Naive B cell (primary cell): ENCODE measurements around the gene TBC1D16. TPM values are rescaled to one million over a fixed set of nuclear protein-coding genes. Genes with fewer than 3 reads are reported as not detected.

Experiments
- ATAC-seq, 2 donors: fragments of 150-1000 bp; cut with Tn5 transposase; 2 replicates each; pipeline ENCODE4 v1.10.0; 2021; ENCODE audit warnings: low read depth in 2 of 2, mild to moderate bottlenecking in 2 of 2, moderate library complexity in 2 of 2
- DNase-seq: peaks from one replicate; pipeline ENCODE4 v3.0.0; 2022
- H3K27ac Mint-ChIP-seq, 6 donors: one replicate each; pipeline ENCODE4 v1.8.0; 2020 to 2022; ENCODE audit warnings: mild to moderate bottlenecking in 6 of 6, mixed read lengths in 6 of 6, moderate library complexity in 5 of 6, inconsistent platforms in 2 of 6
- H3K27me3 Mint-ChIP-seq, 3 donors: one replicate each; pipeline ENCODE4 v1.8.0; 2021 to 2022; ENCODE audit warnings: mixed read lengths in 3 of 3, mild to moderate bottlenecking in 1 of 3
- H3K36me3 Mint-ChIP-seq, 2 donors: one replicate each; pipeline ENCODE4 v1.8.0; 2020 to 2022; ENCODE audit warnings: mixed read lengths in 2 of 2, inconsistent platforms in 1 of 2, mild to moderate bottlenecking in 1 of 2
- H3K4me1 Mint-ChIP-seq, 3 donors: one replicate each; pipeline ENCODE4 v1.8.0; 2020 to 2022; ENCODE audit warnings: mixed read lengths in 3 of 3, inconsistent platforms in 1 of 3, mild to moderate bottlenecking in 1 of 3, moderate library complexity in 1 of 3
- H3K4me3 Mint-ChIP-seq, 8 donors: one replicate each; pipeline ENCODE4 v1.8.0; 2020 to 2022; ENCODE audit warnings: mild to moderate bottlenecking in 8 of 8, mixed read lengths in 8 of 8, moderate library complexity in 8 of 8, inconsistent platforms in 2 of 8
- H3K9me3 Mint-ChIP-seq, 7 donors: one replicate each; pipeline ENCODE4 v1.8.0; 2020 to 2022; ENCODE audit warnings: mixed read lengths in 7 of 7, mild to moderate bottlenecking in 5 of 7, inconsistent platforms in 2 of 7, moderate library complexity in 1 of 7
- polyA plus RNA-seq, 6 donors: library from polyadenylated mRNA; unstranded; fragments of 300-500 nt; fragmentation: Illumina TruSeq; gene quantifications; one replicate each; pipeline ENCODE4 v1.2.3, GENCODE V29; 2021; ENCODE audit warnings: low read depth in 6 of 6

TBC1D16 gene
- polyA plus RNA-seq, 6 donors from 2014 or later: 0.31 to 2.6 (median 1.4) TPM; not detected in 1

DNA sequence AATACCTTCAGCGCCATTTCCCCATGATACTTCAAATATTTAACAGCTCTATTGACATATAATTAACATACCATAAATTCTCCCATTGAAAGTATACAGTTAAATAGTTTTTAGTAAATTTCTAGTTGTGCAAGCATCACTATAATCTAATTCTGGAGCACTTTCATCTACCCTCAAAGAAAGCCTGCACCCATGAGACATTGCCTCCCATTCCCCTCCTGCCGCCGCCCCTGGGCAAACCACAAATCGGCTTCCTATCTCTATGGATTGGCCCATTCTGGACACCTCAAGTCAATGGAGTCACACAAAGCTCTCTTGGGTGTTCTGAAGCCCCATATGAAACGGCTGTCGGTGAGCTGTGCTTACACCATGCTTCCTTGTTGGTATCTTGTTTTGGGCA lies 119.2 kb downstream of the TBC1D16 start:
- Mint-ChIP-seq H3K4me1 (peaks cover 5 to 7% (median 7%) of the 10 kb centered on the region in 3 donors), H3K36me3 (no peaks in the 10 kb centered on the region), H3K27ac (no peak overlapping the region), H3K9me3 (no peaks in the 10 kb centered on the region), H3K4me3 (peak overlapping the region in 1 of 8 donors; percentile 13), H3K27me3 (peaks cover 7 to 44% (median 39%) of the 10 kb centered on the region in 3 donors)
- no peak for ATAC-seq
- DNase-seq: no peak

DNA sequence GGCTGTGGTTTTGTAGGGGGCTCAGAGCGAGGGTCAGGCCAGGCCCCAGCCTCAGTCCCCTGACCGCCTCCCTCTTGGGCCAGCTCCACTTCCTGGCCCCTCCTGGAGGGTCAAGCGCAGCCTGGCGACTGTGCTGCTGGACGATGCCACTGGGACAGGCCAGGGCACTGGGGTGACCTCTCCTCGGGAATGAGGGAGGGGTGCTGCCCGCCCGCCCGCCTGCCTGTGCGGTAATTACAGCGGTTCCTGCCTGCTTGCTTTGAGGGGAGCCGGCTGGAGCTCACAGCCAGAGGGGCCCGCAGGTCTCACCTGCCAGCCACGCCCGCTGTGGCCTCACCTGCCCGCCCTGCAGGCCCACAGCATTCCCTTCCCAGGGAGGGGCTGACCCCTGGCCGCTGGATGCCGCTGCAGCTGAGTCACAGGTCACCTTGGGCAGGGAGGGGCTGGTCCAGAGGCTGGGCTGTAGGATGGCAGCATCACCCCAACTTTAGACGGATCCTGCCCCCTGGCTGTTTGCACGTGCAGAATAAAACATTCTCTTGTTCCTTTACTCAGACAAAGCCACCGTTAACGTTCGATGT lies 119.7 kb downstream of the TBC1D16 start:
- ATAC-seq (peak in 1 of 2 donors; percentile 48), DNase-seq (peak; percentile 24)
- H3K27ac Mint-ChIP-seq: no peak overlapping the region
- no peak overlapping the region for H3K4me3 Mint-ChIP-seq
- H3K9me3 Mint-ChIP-seq: no peaks in the 10 kb centered on the region
- no peaks in the 10 kb centered on the region for H3K36me3 Mint-ChIP-seq
- H3K27me3 Mint-ChIP-seq: peaks cover 7 to 43% (median 33%) of the 10 kb centered on the region in 3 donors
- peaks cover 5 to 7% (median 7%) of the 10 kb centered on the region in 3 donors for H3K4me1 Mint-ChIP-seq

DNA sequence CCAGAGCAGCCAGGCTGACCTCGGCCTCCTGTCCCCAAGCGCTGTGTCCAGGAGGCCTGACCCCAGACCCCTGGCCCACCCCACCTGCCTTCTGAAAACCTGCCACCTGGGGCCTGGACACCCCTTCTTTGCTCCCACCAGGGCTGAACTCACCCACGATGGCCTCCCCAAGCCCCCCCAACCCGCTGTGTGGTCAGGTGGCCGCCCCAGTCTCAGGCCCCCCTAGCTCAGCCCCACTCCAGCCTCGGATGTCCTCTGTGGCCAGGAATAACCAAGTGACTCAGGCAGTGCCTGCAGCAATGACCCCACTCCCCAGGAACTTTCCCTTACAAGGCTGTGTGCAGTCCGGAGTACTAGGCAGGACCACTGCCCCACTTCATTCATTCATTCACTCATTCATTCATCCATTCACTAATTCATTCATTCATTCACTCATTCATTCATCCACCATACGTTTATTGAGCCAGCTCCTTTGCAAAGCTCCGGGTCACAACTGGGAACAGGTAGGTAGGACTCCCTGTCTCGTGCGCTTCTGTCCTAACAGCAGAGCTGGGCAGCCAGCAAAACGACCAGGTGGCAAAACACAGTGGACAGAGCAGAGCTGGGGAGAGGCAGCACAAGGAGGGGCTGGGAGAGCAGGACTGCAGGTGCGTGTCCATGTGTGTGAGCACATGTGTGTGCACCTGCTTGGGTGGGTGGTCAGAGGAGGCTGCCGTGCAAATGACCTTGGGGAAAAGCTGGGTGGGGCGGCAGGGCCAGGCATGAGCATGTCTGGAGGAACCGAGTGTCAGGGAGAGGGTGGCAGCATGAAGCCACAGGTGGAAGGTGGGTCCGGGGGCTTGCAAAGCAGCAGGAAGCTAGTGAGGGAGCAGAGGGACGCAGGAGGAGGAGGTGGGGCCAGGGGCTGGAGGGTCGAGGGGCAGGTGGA lies 120.6 kb downstream of the TBC1D16 start:
- ATAC-seq (no peak), DNase-seq (no peak)
- no peaks in the 10 kb centered on the region for H3K9me3 Mint-ChIP-seq
- H3K4me3 Mint-ChIP-seq: no peak overlapping the region
- H3K36me3 Mint-ChIP-seq: no peaks in the 10 kb centered on the region
- peaks cover 5 to 7% (median 7%) of the 10 kb centered on the region in 3 donors for H3K4me1 Mint-ChIP-seq
- H3K27ac Mint-ChIP-seq: no peak overlapping the region
- peaks cover 7 to 43% (median 33%) of the 10 kb centered on the region in 3 donors for H3K27me3 Mint-ChIP-seq

DNA sequence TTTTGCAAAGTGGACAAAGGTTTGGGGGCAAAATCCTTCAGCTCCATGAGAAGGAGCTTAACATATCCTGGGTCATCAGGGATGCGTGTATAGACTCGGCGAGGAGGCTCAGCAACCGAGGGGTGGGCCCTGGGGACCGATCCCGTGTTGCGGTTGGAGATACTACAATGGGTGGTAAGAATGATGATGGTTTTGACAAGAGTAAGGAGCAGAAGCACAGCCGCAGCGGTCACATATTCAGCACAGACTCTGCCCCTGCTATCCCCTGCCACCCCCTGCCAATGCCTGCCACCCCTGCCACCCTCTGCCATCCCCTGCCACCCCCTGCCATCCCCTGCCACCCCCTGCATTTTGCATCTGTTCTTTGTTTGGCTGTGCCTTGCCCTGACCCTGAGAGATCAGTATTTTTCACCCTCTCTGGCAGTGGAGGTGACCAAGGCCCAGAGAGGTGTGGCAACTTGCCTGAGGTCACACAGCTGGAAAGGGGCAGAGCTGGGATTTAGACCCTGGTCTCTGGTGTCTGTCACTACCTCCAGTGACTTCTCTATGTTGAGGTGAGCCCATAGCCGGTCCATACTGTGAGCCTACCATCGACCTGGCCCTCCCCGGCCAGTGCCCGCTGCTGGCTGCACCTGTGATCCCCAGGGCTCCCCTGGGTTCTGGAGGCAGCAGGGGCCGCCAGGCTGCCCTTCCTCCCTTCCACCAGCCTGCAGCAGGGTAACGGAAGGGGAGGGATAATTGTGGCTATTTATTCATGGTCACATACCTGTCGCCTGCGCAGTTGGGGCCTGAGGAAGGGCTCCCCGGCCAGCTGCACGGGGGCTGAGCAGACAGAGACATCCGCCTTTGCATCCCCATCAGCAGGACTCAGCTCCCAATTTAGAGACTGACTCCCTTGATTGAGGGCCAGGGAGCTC lies 121.5 kb downstream of the TBC1D16 start:
- H3K36me3 Mint-ChIP-seq: no peaks in the 10 kb centered on the region
- H3K27ac Mint-ChIP-seq: no peak overlapping the region
- no peaks in the 10 kb centered on the region for H3K9me3 Mint-ChIP-seq
- peaks cover 3 to 7% (median 7%) of the 10 kb centered on the region in 3 donors for H3K4me1 Mint-ChIP-seq
- no peak for DNase-seq
- H3K4me3 Mint-ChIP-seq: peak overlapping the region in 1 of 8 donors; percentile 47
- peaks cover 12 to 39% (median 36%) of the 10 kb centered on the region in 3 donors for H3K27me3 Mint-ChIP-seq
- ATAC-seq: no peak

DNA sequence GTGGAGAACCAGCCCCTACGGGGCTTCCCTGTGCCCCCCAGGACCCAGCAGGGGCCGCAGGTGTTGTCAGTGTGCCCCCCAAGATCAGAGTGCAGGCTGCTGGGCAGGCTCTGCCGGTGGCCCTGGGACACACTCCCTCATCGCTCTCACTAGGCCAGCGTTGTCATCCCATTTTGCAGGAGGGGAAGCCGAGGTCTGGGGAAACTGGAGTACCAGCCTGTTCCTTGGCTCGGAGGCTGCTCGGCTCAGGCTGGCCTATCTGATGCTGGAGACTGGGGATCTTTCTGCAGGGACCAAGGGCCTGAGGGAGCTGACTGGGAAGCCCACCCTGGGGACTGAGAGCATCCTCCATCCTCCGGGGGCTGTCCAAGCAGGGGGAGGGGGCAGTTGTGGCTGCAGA lies 122.2 kb downstream of the TBC1D16 start:
- Mint-ChIP-seq H3K27ac (no peak overlapping the region), H3K36me3 (no peaks in the 10 kb centered on the region), H3K9me3 (no peaks in the 10 kb centered on the region), H3K27me3 (peaks cover 12 to 35% (median 33%) of the 10 kb centered on the region in 3 donors), H3K4me3 (no peak overlapping the region), H3K4me1 (peaks cover 0 to 7% (median 7%) of the 10 kb centered on the region in 3 donors)
- no peak for DNase-seq
- ATAC-seq: no peak

DNA sequence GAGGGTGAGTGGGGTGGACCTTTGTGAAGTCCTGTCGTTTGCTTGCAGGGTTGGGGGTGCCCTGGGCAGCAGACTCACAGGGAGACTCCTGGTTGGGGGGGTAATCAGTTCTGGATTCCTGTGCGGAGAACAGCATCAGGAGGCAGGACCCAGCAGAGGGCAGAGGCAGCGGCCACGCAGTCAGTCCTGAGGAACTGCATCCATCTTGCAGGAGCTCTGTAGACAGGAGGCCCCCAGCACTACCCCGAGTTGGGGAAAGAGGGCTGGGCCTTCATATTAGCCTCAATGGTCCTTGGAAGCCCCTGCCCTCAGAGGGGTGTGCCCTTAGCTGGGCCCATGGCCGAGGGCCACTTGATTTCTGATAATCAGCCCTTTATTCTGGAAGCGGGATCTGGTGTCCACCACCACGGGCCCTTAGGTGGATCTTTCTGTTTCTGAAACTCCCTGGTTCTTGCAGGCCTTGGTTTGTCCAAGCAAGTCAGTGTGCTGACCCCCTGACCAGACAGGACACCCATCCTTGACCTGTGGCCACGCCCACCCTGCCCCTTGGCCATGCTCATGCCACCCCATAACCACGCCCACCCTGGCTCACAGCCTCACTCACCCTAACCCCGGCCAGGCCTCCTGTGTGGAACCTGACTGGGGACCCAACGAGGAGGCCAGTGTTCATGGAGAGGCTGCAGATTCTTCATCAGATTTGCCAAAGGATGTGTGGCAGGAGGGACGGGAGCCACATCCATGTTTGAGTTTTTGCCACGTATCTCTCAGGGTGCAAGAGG lies 122.9 kb downstream of the TBC1D16 start:
- DNase-seq (no peak), ATAC-seq (no peak)
- Mint-ChIP-seq H3K36me3 (no peaks in the 10 kb centered on the region), H3K4me1 (peaks cover 0 to 7% (median 7%) of the 10 kb centered on the region in 3 donors), H3K4me3 (no peak overlapping the region), H3K27me3 (peaks cover 12 to 30% (median 26%) of the 10 kb centered on the region in 3 donors), H3K9me3 (no peaks in the 10 kb centered on the region), H3K27ac (no peak overlapping the region)

DNA sequence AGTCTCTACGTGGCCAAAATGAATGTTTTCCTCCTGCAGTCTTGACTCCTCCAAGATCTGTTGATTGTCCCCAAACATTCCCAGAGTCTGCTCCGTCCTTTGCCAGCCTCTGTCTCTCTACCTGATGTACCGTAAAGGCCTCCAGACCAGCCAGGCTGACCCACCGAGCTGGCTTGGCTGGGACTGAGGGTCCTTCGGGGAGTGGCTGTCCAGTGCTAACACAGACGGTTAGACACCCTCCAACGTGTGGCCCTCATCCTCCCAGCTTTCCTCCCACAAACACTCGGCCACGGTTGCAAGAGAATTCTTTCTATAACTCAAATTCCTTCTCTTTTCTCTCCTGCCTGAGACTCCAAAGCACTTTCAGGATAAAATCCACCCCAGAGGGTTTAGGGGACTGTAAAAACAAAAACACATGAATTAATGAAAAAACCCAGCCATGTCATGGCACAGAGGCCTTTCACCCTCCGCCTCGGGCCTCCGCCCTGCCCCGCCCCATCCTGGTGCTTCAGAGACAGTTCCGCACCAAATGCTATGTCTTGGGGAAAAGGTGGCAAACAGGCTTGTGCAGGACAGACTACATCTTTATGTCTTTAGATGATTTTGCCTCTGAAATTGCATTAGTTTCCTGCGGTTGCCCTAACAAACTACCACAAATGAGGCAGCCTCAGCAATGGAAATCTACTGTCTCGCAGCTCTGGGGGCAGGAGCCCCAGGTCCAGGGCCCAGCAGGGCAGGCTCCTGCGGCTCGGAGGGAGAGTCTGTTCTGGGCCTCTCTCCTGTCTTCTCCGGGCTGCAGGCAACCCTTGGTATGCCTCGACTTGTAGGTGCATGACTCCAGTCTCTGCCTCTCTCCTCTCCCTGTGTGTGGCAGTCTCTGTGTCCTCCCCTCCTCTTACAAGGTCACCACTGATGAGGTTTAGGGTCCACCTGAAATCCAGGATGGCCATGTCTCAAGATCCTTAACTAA lies 124.0 kb downstream of the TBC1D16 start:
- peaks cover 15 to 30% (median 28%) of the 10 kb centered on the region in 3 donors for H3K27me3 Mint-ChIP-seq
- H3K9me3 Mint-ChIP-seq: no peaks in the 10 kb centered on the region
- no peak overlapping the region for H3K27ac Mint-ChIP-seq
- H3K4me3 Mint-ChIP-seq: peak overlapping the region in 1 of 8 donors; percentile 69
- no peaks in the 10 kb centered on the region for H3K36me3 Mint-ChIP-seq
- DNase-seq: no peak
- peaks cover 0 to 7% (median 7%) of the 10 kb centered on the region in 3 donors for H3K4me1 Mint-ChIP-seq
- ATAC-seq: no peak

DNA sequence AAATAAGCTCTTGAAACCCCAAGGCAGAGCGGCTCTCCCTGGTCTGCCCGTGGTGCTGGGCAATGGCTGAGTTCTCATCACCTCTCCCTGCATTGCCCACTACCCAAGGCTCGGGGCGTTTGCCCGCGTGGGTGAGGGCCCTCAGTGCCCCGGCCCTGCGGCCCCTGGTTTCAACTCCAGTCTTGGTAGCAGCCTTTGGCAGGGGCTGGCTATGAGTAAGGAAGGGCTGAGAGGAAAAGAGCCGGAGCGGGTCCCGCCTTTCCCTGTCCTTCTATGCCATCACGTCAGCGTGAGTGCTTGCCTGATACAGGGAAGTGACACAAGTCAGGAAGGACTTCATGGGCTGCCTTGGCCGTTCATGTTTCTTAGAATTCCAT lies 124.7 kb downstream of the TBC1D16 start:
- H3K27ac Mint-ChIP-seq: no peak overlapping the region
- ATAC-seq (no peak), DNase-seq (no peak)
- H3K36me3 Mint-ChIP-seq: no peaks in the 10 kb centered on the region
- H3K27me3 Mint-ChIP-seq: peaks cover 9 to 31% (median 30%) of the 10 kb centered on the region in 3 donors
- peaks cover 0 to 7% (median 7%) of the 10 kb centered on the region in 3 donors for H3K4me1 Mint-ChIP-seq
- peak overlapping the region in 1 of 8 donors; percentile 5 for H3K4me3 Mint-ChIP-seq
- H3K9me3 Mint-ChIP-seq: no peaks in the 10 kb centered on the region

DNA sequence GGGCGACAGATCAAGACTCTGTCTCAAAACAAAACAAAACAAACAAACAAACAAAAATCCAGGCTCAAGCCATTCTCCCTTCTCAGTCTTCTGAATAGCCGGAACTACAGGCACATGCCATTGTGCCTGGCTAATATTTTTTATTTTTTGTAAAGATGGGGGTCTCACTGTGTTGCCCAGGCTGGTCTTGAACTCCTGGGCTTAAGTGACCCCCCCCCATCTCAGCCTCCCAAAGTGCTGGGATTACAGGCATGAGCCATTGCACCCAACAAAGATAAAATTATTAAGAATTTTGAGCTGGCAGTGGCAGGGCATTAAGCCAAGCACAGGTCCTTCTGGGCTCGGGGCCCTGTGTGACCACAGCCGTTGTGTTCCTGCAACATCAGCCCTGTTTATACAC lies 126.6 kb downstream of the TBC1D16 start:
- no peak for DNase-seq
- Mint-ChIP-seq H3K36me3 (no peaks in the 10 kb centered on the region), H3K4me1 (no peaks in the 10 kb centered on the region), H3K4me3 (no peak overlapping the region), H3K27me3 (peaks cover 19 to 39% (median 35%) of the 10 kb centered on the region in 3 donors), H3K9me3 (no peaks in the 10 kb centered on the region), H3K27ac (no peak overlapping the region)
- ATAC-seq: no peak

DNA sequence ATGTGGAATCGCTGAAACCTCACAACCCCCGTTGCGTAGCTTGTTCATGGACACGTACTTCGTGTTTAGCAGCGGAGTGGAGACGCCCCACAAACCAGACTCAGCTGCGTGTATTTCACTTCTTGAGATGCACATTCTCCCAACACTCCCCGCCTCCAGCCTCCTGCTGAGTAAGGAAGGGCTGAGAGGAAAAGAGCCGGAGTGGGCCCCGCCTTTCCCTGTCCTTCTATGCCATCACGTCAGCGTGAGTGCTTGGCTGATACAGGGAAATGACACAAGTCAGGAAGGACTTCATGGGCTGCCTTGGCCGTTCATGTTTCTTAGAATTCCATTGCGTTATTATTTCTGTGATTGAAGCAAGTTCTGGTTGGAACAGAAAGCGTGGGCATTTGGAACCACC lies 127.8 kb downstream of the TBC1D16 start:
- Mint-ChIP-seq H3K9me3 (no peaks in the 10 kb centered on the region), H3K4me1 (no peaks in the 10 kb centered on the region), H3K4me3 (no peak overlapping the region), H3K27me3 (peaks cover 19 to 43% (median 43%) of the 10 kb centered on the region in 3 donors), H3K36me3 (no peaks in the 10 kb centered on the region), H3K27ac (no peak overlapping the region)
- DNase-seq: no peak
- ATAC-seq: no peak

DNA sequence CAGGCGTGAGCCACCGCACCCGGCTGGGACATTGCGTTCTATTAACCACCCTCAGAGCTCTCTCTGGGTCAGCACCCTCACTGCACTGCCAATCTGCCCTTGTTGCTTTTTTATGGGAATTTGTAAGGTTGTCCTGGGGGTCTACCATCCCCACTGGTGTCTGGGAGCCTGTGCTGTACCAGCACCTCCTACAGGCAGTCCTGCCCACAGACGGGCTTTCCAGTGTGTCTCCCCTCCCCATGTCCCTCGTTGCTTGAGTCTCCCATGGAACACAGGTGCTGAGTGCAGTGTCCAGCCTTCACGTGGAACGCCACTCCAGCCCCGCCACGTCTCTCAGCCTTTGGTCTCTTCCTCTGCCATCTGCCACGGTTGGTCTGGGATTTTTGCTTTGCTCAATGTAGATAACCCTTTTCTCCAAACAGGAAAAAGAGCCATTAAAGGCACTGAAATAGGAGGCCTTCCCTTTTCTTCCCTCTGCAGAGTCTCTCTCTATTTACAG lies 128.4 kb downstream of the TBC1D16 start:
- Mint-ChIP-seq H3K36me3 (no peaks in the 10 kb centered on the region), H3K4me3 (no peak overlapping the region), H3K27me3 (peaks cover 23 to 49% (median 46%) of the 10 kb centered on the region in 3 donors), H3K4me1 (no peaks in the 10 kb centered on the region), H3K9me3 (no peaks in the 10 kb centered on the region), H3K27ac (no peak overlapping the region)
- ATAC-seq: no peak
- no peak for DNase-seq
